Neutrophil (primary cell): ENCODE results near the gene SEZ6.

Experiments
- H3K27ac ChIP-seq: fragments of 200-600 bp; sonication (generic); 2 replicates; pipeline ENCODE4 v1.5.1; 2016; ENCODE audit warnings: mild to moderate bottlenecking, moderate library complexity
- H3K27me3 ChIP-seq: fragments of 200-600 bp; sonication (generic); 2 replicates; pipeline ENCODE4 v1.6.0; 2016; ENCODE audit warnings: mild to moderate bottlenecking
- H3K36me3 ChIP-seq: fragments of 200-600 bp; sonication (generic); 2 replicates; pipeline ENCODE4 v1.5.1; 2017
- H3K4me1 ChIP-seq, 2 experiments: fragments of 200-600 bp in 1 of 2; sonication (generic) in 1 of 2; 1 replicate in 1 of 2; 2 replicates in 1 of 2; pipeline versions ENCODE4 v1.5.1 to v1.6.1; 2013 to 2016; ENCODE audit warnings: low read depth in 1 of 2, low read length in 1 of 2, mild to moderate bottlenecking in 1 of 2, moderate library complexity in 1 of 2; ENCODE audit not compliant: control insufficient read depth in 1 of 2, insufficient read depth in 1 of 2
- H3K4me3 ChIP-seq, 2 experiments: fragments of 200-600 bp in 1 of 2; sonication (generic) in 1 of 2; 1 replicate in 1 of 2; 2 replicates in 1 of 2; pipeline ENCODE4 v1.5.1; 2013 to 2016; ENCODE audit warnings: low read depth in 1 of 2, low read length in 1 of 2, mild to moderate bottlenecking in 1 of 2, moderate library complexity in 1 of 2
- H3K9me3 ChIP-seq: fragments of 200-600 bp; sonication (generic); 2 replicates; pipeline ENCODE4 v1.5.1; 2016
- TF ChIP-seq, protein P1 (sequence below): fragments of 200-600 bp; sonication (generic); IDR thresholded peaks from 2 replicates; pipeline ENCODE4 v1.5.1; 2016; ENCODE audit warnings: antibody characterized with exemption

SEZ6 gene

DNA sequence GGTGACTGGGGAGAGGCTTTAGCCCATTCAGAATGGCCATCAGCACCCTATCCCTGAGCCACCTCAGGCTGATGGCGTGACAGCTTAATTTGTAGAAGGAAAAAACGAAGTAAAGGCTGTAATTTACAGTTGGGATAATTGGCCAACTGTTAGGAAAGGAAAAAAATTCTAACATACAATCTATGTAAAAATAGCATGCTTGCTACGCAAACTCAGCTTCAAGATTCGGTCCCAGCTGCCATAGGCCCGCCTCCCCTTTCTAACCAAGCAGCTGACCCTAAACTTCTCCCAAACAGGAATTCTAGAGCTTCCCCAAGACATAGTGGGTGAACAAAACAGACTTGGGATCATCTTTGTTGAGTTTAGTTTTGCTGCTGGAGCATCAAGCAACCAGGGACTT lies 4.9 kb downstream of the SEZ6 start:
- TF ChIP-seq, protein P1, sequence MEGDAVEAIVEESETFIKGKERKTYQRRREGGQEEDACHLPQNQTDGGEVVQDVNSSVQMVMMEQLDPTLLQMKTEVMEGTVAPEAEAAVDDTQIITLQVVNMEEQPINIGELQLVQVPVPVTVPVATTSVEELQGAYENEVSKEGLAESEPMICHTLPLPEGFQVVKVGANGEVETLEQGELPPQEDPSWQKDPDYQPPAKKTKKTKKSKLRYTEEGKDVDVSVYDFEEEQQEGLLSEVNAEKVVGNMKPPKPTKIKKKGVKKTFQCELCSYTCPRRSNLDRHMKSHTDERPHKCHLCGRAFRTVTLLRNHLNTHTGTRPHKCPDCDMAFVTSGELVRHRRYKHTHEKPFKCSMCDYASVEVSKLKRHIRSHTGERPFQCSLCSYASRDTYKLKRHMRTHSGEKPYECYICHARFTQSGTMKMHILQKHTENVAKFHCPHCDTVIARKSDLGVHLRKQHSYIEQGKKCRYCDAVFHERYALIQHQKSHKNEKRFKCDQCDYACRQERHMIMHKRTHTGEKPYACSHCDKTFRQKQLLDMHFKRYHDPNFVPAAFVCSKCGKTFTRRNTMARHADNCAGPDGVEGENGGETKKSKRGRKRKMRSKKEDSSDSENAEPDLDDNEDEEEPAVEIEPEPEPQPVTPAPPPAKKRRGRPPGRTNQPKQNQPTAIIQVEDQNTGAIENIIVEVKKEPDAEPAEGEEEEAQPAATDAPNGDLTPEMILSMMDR, result no peak
- Histone ChIP-seq H3K4me3 (no peak overlapping the region), H3K27ac (no peak overlapping the region), H3K27me3 (peaks cover 86% of the 10 kb centered on the region), H3K4me1 (no peaks in the 10 kb centered on the region), H3K9me3 (no peaks in the 10 kb centered on the region), H3K36me3 (no peaks in the 10 kb centered on the region)

DNA sequence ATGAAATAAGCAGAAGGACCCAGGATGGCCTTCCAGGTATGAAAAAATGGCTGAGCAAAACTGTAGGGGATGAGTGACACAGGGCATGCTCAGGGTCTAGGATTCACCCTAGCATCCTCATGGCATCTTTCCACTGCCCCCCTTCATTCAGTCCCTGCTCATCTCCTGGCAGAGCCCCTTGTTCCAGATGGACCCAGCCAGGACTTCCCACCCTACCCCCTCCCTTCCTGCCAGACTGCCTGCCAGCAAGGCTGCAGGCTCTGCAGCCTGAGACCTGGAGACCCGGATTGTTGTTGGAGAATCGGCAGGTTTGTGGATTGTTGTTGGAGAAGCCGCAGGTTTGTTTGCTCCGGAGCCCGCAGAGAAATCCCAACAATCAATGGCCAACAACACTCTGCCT lies 6.6 kb downstream of the SEZ6 start:
- Histone ChIP-seq H3K27ac (no peak overlapping the region), H3K4me3 (no peak overlapping the region), H3K36me3 (no peaks in the 10 kb centered on the region), H3K4me1 (no peaks in the 10 kb centered on the region), H3K9me3 (no peaks in the 10 kb centered on the region), H3K27me3 (peaks cover 68% of the 10 kb centered on the region)
- TF ChIP-seq, protein P1, result no peak

DNA sequence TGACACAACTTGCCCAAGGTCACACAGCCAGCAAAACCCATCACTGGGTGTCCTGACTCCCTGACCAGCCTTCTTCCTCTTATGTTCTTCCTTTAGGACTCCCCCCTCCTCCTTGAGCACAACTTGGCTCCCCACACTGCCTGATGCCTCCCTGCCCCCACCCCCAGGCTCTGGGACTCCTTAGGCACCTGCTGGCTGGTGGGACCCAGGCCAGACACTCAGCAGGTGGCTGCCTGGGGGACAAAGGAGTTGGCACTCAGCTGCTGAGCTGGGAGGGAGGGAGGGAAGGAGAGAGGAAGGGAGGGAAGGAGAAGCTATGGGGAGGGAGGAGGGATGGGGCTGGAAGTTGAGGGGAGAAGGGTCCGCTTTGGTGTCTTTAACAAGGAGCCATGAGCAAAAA lies 8.0 kb downstream of the SEZ6 start:
- Histone ChIP-seq H3K27ac (no peak overlapping the region), H3K4me1 (no peaks in the 10 kb centered on the region), H3K36me3 (no peaks in the 10 kb centered on the region), H3K9me3 (no peaks in the 10 kb centered on the region), H3K4me3 (no peak overlapping the region), H3K27me3 (peaks cover 54% of the 10 kb centered on the region)
- TF ChIP-seq, protein P1, result no peak

DNA sequence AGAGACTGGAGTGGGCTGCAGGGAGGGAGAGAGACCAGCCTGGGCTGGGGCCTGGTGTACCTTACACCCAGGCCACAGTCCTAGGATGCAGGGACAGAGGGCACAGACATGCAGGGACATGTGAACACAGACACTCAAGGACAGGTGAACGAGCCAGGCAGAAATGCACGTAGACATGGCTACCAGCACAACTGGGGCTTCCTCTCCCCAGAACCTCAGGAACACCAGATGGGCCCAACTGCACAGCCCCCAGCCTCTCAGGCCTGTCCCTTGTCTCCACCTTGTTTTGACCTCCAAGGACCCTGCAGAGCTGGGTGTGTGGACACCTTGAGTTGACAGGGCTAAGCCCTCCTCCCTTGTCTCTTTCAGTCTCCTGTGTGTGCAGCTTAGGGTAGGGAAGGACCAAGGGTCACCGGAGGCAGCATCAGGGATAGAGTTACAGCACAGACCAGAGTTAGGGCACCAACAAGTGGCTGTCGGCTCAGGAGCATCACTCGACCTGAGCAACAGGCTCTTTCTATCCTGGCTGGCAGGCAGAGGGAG lies 9.2 kb downstream of the SEZ6 start:
- Histone ChIP-seq H3K4me1 (no peaks in the 10 kb centered on the region), H3K9me3 (no peaks in the 10 kb centered on the region), H3K27me3 (peaks cover 42% of the 10 kb centered on the region), H3K27ac (no peak overlapping the region), H3K36me3 (no peaks in the 10 kb centered on the region), H3K4me3 (no peak overlapping the region)
- TF ChIP-seq, protein P1, result no peak

DNA sequence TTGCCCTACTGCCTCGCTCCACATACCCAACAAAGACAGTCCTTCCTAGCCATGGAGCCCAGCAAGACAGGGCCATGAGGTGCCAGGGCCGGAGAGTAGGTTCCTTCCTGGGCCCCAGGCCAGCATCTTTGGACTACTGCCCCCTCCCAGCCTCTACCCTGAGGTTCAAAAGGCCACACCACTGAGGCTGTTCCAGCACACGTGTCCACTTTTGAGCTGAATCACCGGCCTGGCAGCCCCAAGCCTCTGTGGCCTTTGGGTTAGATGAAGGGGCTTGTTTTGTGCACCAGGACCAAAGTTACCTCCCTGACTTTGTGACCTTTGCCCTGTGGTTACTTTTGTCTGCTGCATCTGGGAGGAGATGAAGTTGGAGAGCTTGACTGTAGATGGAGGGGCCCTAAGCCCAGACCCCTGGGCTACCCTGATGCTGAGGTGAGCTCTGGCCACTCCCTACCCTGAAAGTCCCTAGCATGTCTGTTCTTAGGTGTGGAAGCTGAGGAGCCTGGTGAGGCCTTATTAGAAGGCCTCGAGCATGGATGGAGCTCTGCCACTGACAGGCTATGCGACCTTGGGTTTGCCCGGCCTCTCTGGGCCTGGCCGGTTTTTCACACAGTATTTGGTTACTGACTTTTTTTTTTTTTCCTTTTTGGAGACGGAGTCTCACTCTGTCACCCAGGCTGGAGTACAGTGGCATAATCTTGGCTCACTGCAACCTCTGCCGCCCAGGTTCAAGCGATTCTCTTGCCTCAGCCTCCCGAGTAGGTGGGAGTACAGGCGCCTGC lies 12.0 kb downstream of the SEZ6 start:
- peaks cover 31% of the 10 kb centered on the region for H3K27me3 ChIP-seq
- H3K27ac ChIP-seq, result no peak overlapping the region
- no peaks in the 10 kb centered on the region for H3K9me3 ChIP-seq
- H3K4me1 ChIP-seq, result no peaks in the 10 kb centered on the region
- TF ChIP-seq, protein P1, result no peak
- no peaks in the 10 kb centered on the region for H3K36me3 ChIP-seq
- no peak overlapping the region for H3K4me3 ChIP-seq
